ENCODE results near the gene KCNQ1.

- TF ChIP-seq CTCF (IDR thresholded peaks at IDR 0.05), result no peak
- TF ChIP-seq EZH2 (IDR thresholded peaks at IDR 0.05; ENCODE audit: borderline replicate concordance, insufficient read depth, low read depth, low read length, poor library complexity, severe bottlenecking), result no peak
These were observed 21.4 kb downstream of the KCNQ1 start for GRCh38 chr11:2466069-2466801.

All from B cell (primary cell).